Muscle of leg (tissue), 11 donors: ENCODE data around the gene SMIM36. TPM values are rescaled to one million over a fixed set of nuclear protein-coding genes. Genes with fewer than 3 reads are reported as not detected.
"Not testable (repeated sequence)": the region's sequence is repeated elsewhere in the genome, so short reads cannot be mapped to it uniquely, and the experiment has no call there.

ENCODE experiments used
- DNase-seq: peaks from one replicate; pipeline ENCODE4 v3.0.0; 2013
- H3K27ac ChIP-seq: one replicate; pipeline ENCODE4 v1.5.1; 2013; ENCODE audit warnings: mild to moderate bottlenecking, low read length, control low read depth
- H3K27me3 ChIP-seq: one replicate; pipeline ENCODE4 v1.6.1; 2013; ENCODE audit warnings: low read length; ENCODE audit not compliant: control insufficient read depth, insufficient read depth
- H3K36me3 ChIP-seq: one replicate; pipeline ENCODE4 v1.6.1; 2013; ENCODE audit warnings: low read length; ENCODE audit not compliant: control insufficient read depth, insufficient read depth
- H3K4me1 ChIP-seq: one replicate; pipeline ENCODE4 v1.6.1; 2013; ENCODE audit warnings: low read length; ENCODE audit not compliant: control insufficient read depth, insufficient read depth
- H3K4me3 ChIP-seq: one replicate; pipeline ENCODE4 v1.5.1; 2013; ENCODE audit warnings: low read length, control low read depth
- H3K9me3 ChIP-seq: replicated peaks from 2 replicates; pipeline ENCODE4 v1.6.1; 2013; ENCODE audit warnings: low read depth, low read length; ENCODE audit not compliant: control insufficient read depth
- WGBS: methylation state at CpG from one replicate; pipeline ENCODE4 v1.1.5; 2013; ENCODE audit warnings: missing lambda C conversion rate; ENCODE audit not compliant: insufficient coverage; 5-methylcytosine and 5-hydroxymethylcytosine counted together
- polyA plus RNA-seq, 8 donors: library from polyadenylated mRNA; unstranded; fragments of 120-200 nt; gene quantifications; one replicate each; pipeline versions ENCODE4 v1.2.1 to v1.2.3, GENCODE V29; 2013; ENCODE audit warnings: inconsistent platforms in 1 of 8, low replicate concordance in 1 of 8; ENCODE audit not compliant: insufficient read length in 8 of 8, insufficient read depth in 1 of 8
- total RNA-seq: library from RNA; stranded (reverse); fragments of 120-200 nt; gene quantifications from one replicate; pipeline ENCODE4 v1.2.4, GENCODE V29; 2013

SMIM36 gene
- total and polyA plus RNA-seq, 9 donors: 0.11 to 0.47 (median 0.13) TPM; not detected in 5

- WGBS: 25% methylated on average over 3 of the region's 4 CpGs
- peak; percentile 11 for DNase-seq
These were observed 86.2 kb downstream of the SMIM36 start for GRCh38 chr17:55424893-55425540.

GRCh38 chr17:55423535-55423934, 87.7 kb downstream of the SMIM36 start:
- Histone ChIP-seq H3K27me3 (no peaks in the 10 kb centered on the region), H3K36me3 (no peaks in the 10 kb centered on the region), H3K9me3 (no peaks in the 10 kb centered on the region), H3K4me3 (no peak overlapping the region), H3K4me1 (peaks cover 10% of the 10 kb centered on the region), H3K27ac (no peak overlapping the region)
- no CpG with 5 or more reads among the region's 3 CpGs for WGBS
- no peak for DNase-seq

More at GRCh38 chr17:55424893-55425540, 86.2 kb downstream of the SMIM36 start:
- Histone ChIP-seq H3K27ac (no peak overlapping the region), H3K4me1 (peaks cover 10% of the 10 kb centered on the region), H3K36me3 (no peaks in the 10 kb centered on the region), H3K27me3 (no peaks in the 10 kb centered on the region), H3K9me3 (no peaks in the 10 kb centered on the region), H3K4me3 (no peak overlapping the region)

GRCh38 chr17:55422828-55423164, 88.5 kb downstream of the SMIM36 start:
- H3K27me3 ChIP-seq, DNase-seq, H3K9me3 ChIP-seq, H3K27ac ChIP-seq, H3K36me3 ChIP-seq, H3K4me3 ChIP-seq: not testable (repeated sequence)
- peaks cover 10% of the 10 kb centered on the region for H3K4me1 ChIP-seq
- WGBS: 67% methylated on average over 2 of the region's 6 CpGs

- peak within 1 kb of the TSS; percentile 56 for H3K27ac ChIP-seq
- no peaks in the 10 kb centered on the region for H3K27me3 ChIP-seq
- peaks cover 10% of the 10 kb centered on the region for H3K4me1 ChIP-seq
- no peaks in the 10 kb centered on the region for H3K9me3 ChIP-seq
- peak within 1 kb of the TSS; percentile 76 for H3K4me3 ChIP-seq
- no peaks in the 10 kb centered on the region for H3K36me3 ChIP-seq
- 0% methylated on average over 59 of the region's 62 CpGs for WGBS
- DNase-seq: no peak
These were observed 89.9 kb downstream of the SMIM36 start, which contains the start of gene MMD for GRCh38 chr17:55421179-55421934. TSS of gene MMD (minus strand) at chr17:55421835. CDS start at chr17:55421695, 140 bp downstream.

GRCh38 chr17:55420776-55421178, 90.5 kb downstream of the SMIM36 start:
- Histone ChIP-seq H3K4me1 (peaks cover 10% of the 10 kb centered on the region), H3K36me3 (no peaks in the 10 kb centered on the region), H3K9me3 (peaks cover 2% of the 10 kb centered on the region), H3K27me3 (no peaks in the 10 kb centered on the region), H3K4me3 (peak overlapping the region; percentile 76), H3K27ac (peak overlapping the region; percentile 56)
- 0% methylated on average over 18 of the region's 21 CpGs for WGBS
- peak; percentile 45 for DNase-seq

GRCh38 chr17:55420067-55420775, 91.0 kb downstream of the SMIM36 start:
- peaks cover 10% of the 10 kb centered on the region for H3K4me1 ChIP-seq
- H3K9me3 ChIP-seq: peaks cover 2% of the 10 kb centered on the region
- H3K27me3 ChIP-seq: no peaks in the 10 kb centered on the region
- H3K27ac ChIP-seq: peak overlapping the region; percentile 56
- H3K4me3 ChIP-seq: peak overlapping the region; percentile 76
- WGBS: 52% methylated on average over 5 of the region's 6 CpGs
- no peaks in the 10 kb centered on the region for H3K36me3 ChIP-seq
- peak; percentile 33 for DNase-seq

- Histone ChIP-seq H3K4me1 (peaks cover 10% of the 10 kb centered on the region), H3K36me3 (peaks cover 3% of the 10 kb centered on the region), H3K27ac (no peak overlapping the region), H3K27me3 (no peaks in the 10 kb centered on the region), H3K9me3 (peaks cover 2% of the 10 kb centered on the region), H3K4me3 (no peak overlapping the region)
- no peak for DNase-seq
- WGBS: no CpG with 5 or more reads among the region's 3 CpGs
These were observed 92.6 kb downstream of the SMIM36 start for GRCh38 chr17:55418369-55419268.

- H3K4me1 ChIP-seq: peaks cover 10% of the 10 kb centered on the region
- peaks cover 2% of the 10 kb centered on the region for H3K9me3 ChIP-seq
- peaks cover 3% of the 10 kb centered on the region for H3K36me3 ChIP-seq
- WGBS: 83% methylated on average over 2 of the region's 4 CpGs
- no peak overlapping the region for H3K4me3 ChIP-seq
- H3K27me3 ChIP-seq: no peaks in the 10 kb centered on the region
- no peak for DNase-seq
- H3K27ac ChIP-seq: no peak overlapping the region
These were observed 93.6 kb downstream of the SMIM36 start for GRCh38 chr17:55417411-55418268.

GRCh38 chr17:55416470-55417052, 94.7 kb downstream of the SMIM36 start:
- Histone ChIP-seq H3K27ac (no peak overlapping the region), H3K4me1 (peaks cover 9% of the 10 kb centered on the region), H3K27me3 (no peaks in the 10 kb centered on the region), H3K9me3 (peaks cover 2% of the 10 kb centered on the region), H3K4me3 (no peak overlapping the region), H3K36me3 (peaks cover 5% of the 10 kb centered on the region)
- no peak for DNase-seq
- WGBS: 50% methylated on average over 1 of the region's 4 CpGs
